Right hindlimb (tissue), 1 donor: ENCODE data around the gene SIK2.
A peak's percentile ranks its signal among the peaks of the same experiment; 100 is the strongest.
"Not testable (repeated sequence)": the region's sequence is repeated elsewhere in the genome, so short reads cannot be mapped to it uniquely, and the experiment has no call there.

Source experiments
- DNase-seq: peaks from one replicate; pipeline ENCODE4 v3.0.0-alpha.2; 2018

SIK2 gene

DNA sequence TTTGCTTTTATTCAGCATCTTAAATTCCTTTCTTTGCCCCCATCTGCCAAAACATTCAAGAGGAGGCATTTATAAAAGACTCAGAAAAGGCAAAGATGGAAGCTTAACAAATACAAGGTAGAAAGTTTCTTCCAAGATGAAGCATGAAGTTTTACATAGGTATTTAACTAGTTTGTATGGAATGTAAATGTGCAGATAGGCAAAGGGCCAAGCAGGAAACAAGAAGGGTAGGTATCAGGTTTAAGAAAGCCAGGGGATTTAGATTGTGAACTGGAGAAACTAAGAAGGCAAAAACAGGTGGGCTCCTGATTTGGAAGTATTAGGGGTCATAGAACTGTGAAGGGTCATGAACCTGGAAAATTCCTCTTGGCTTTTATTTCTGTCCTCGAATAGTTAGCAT lies 101.3 kb downstream of the SIK2 start:
- no peak for DNase-seq

DNA sequence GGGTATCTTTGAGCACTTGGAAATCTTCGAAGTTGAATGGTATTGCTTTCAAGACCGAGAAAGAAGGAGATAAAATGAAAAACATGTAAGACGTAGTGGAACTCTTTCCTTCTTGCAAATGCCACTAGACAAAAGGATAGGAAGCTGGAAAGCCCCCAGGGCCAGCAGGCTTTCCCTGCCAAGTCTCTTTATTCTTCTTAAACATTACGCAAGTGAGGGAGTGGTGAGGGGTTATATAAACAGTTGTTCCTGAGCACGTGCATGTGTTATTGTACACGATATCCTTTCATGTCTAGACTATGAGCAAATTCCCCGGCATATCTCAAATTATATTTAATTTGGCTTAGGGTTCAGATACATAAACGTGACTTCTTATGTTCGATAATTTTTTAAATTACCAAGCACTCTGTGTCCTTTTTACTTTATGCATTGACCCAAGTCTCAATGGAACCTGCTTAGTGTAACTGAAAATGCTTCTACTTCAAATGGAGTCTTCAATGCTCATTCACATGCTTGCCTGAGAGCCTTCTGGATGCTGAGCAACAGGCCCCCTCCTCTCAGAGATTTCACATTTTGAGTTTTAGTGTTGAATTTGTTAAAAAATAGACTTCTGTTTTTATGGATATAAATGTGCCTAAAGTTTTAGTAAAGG lies 104.9 kb downstream of the SIK2 start:
- DNase-seq: no peak

DNA sequence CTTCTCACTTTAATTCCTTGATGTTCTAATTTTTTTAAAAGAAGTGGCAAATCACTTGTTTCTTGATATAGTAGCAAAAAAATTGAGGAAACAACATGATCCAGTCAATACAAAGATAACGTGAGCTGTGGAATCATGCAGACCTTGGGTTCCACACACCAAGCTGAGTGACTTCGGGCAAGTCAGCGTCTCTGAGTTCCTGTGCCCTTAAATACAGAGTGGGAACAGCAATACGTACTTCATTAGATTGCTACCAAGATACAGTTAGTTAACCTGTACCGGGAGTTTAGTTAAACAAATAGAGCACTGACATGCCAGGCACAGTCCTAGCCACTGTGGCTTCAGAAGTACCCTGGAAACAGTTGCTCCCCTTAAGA lies 105.4 kb downstream of the SIK2 start:
- no peak for DNase-seq

GRCh38 chr11:111714522-111714921 lies 112.3 kb downstream of the SIK2 start:
- no peak for DNase-seq

DNA sequence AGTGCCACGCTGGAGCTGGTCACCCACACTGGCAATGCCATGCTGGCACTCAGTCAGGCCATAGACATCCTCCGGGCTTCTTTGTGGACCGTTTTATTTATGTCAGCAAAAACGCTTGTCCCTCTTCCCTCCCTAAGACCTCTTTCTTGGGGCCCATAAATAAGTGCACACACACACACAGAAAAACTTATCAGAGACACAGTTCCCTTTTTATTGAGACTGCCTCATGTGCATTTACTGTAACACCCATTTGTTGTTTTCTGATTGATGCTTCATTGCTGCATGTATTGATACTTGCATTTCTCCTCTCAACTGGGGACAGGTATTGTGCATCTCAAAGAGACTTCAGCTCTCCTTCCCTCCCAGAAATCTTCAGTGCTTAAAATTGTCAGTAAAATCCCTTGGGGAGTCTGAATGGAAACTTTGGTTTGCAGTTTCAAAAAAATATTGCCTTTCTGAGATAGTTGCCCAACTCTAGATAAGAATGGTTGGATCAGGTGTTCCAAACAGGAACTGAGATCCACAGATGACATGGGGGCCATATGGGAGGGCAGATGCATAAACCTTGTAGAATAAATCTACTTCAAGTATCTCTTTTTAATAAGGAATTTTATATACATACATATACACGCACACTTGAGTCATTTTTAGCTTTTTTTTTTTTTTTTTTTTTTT lies 113.0 kb downstream of the SIK2 start:
- DNase-seq: no peak

DNA sequence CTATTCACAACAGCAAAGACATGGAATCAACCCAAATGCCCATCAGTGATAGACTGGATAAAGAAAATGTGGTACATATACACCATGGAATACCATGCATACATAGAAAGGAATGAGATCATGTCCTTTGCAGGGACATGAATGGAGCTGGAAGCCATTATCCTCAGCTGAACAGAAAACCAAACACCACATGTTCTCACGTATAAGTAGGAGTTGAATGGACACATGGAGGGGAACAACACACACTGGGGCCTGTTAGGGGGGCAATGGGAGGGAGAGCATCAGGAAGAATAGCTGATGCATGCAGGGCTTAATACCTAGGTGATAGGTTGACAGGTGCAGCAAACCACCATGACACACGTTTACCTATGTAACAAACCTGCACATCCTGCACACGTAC lies 115.4 kb downstream of the SIK2 start:
- not testable (repeated sequence) for DNase-seq

GRCh38 chr11:111718436-111718835 lies 116.2 kb downstream of the SIK2 start:
- no peak for DNase-seq

DNA sequence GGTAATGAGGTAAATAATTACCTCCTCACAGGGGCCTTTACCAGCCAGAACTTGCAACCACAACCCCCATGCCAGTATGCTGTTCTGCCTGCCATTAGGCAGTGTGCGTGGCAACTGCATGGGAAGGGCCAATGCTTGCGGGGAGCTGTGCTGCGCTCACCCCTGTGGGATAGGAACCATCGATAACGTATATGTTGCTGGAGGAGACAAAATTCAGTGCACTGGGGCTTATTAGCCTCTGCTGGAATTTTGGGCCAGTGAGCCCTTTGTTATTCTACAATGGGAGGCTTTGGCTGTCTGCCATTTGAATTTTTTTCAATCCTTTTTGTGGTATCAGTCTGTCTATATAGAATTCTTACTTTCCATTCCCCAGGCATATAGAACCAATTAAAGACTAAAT lies 116.6 kb downstream of the SIK2 start:
- no peak for DNase-seq

DNA sequence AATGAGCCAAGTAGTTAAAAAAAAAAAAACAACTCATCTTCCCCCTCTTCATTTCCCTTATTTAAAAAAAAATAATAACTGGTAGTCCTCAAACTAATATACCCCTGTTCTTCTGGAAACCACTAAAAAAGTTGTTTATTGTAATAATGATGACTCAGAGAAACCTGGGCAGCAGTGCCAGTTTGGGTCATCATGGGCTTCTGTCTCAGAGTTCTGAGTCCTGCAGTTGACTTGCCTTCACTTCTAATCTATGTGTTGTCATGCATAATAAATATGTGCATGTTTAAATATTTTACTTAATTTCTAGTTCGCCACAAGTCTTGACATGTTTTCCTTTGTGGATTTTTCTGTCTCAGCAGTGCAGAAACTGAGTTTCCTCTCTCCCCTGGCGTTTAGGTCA lies 117.1 kb downstream of the SIK2 start:
- DNase-seq: no peak

GRCh38 chr11:111720801-111721494 lies 118.7 kb downstream of the SIK2 start:
- DNase-seq: no peak

- no peak for DNase-seq
These were observed 120.3 kb downstream of the SIK2 start for GRCh38 chr11:111722501-111722900.

- DNase-seq: no peak
These were observed 121.3 kb downstream of the SIK2 start for GRCh38 chr11:111723595-111723994.

- DNase-seq: no peak
These were observed 122.4 kb downstream of the SIK2 start for GRCh38 chr11:111724615-111725129.

GRCh38 chr11:111725621-111726020 lies 123.4 kb downstream of the SIK2 start:
- DNase-seq: no peak

- DNase-seq: no peak
These were observed 124.1 kb downstream of the SIK2 start for GRCh38 chr11:111726301-111726713.

GRCh38 chr11:111727431-111727830 lies 125.2 kb downstream of the SIK2 start:
- no peak for DNase-seq

DNA sequence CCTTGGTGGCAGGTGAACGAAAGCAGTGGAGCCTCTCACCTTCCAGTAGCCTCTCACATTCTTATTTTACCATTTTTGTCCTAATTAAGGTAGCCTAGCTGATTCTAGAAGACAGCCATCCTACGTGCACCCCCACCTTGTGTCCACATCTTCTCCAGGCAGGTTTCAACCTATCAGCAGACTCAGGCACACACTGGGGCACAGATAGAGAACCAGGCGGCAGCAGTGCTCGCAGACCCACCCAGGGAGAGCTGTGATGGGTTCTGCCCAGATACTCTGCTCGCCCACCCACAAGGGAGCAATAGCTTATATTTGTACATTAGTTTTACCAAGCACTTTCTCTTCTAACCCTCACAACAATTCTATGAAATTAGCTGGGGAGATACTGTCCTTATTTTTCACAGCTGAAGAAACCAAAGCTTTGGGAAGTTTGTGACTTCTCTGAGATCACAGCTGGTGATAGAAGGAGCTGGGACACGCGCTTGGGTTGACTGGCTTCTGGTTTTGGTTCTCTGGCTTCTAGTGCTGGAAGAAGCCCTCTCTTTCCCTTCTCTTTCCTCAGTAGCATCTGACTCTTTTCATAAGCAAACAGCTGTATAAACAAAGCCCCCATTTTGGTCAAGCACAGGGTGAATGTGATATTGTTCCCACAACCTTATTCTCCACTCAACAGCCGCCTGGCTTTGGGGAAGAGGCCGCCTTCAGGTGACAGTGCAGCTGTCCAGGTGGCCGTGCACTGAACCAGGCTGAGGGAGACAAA lies 127.0 kb downstream of the SIK2 start:
- DNase-seq: no peak

- DNase-seq: peak; percentile 57
These were observed 127.6 kb downstream of the SIK2 start for GRCh38 chr11:111729831-111730311.

- peak; percentile 46 for DNase-seq
These were observed 128.8 kb downstream of the SIK2 start for GRCh38 chr11:111730871-111731591.

DNA sequence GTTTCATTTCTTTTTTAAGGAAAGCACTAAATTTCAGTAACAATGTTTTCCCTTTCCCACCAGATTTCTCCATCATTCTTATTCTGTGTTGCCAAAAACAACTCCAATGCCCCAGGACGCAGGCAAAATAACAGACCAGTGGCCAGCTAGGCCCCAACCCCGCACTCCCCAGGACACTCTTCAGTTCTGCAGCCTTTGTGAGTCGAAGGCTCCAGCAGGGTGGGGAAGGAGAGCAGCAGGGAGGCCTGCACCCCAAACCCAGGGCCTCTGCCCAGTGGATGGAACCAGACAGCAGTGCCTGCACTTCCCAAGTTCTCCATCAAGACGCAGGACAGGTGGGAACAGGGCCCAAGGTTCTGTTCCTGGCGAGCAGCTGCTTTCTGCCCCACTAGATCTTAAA lies 129.6 kb downstream of the SIK2 start:
- no peak for DNase-seq

DNA sequence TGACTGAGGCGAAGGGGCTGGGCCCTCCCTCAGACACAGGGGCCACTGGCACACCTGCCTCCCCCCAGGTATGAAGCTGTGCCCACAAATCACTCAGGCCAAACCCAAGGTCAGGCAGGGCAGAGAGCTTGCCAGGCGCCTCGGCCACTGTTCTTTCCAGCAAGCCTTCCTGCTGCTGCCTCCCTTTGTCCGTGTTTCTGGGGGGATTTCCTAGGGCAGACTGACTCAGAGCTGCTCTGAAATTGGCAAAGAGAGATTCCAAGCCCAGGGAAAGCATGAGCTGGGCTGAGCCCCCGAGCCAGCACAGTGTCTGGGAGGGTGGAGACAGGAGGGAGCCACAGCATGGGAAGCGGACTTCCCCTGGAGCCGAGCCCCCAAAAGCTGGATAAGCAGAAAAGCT lies 130.8 kb downstream of the SIK2 start:
- DNase-seq: peak; percentile 84

DNA sequence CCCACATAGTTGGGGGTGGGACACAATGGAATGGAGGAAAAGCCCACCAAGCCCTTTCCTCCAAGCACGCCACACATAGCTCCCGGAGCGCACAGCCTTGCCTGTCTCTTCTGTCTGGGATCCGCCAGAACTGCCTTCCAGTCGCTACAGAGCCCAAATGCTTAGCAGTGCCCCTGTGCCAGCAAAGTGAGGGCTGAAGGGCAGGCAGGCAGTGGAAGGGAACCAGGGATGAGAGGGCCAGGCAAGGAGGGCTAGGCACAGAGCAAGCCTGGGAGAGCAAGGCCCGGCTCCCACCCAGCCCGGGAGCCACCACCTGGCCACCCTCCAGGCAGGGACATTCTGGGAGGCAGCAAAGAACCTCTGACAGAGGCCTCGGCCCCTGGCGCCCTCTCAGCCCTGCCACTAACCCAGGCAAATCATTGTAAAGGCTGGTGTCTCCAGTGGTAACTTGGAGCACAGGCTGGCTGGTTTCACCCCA lies 131.4 kb downstream of the SIK2 start:
- peak; percentile 53 for DNase-seq
